Esophagus squamous epithelium (tissue), 5 donors: ENCODE data around the gene PDXDC1. TPM values are rescaled to one million over a fixed set of nuclear protein-coding genes. Genes with fewer than 3 reads are reported as not detected.
"Not testable (repeated sequence)": the region's sequence is repeated elsewhere in the genome, so short reads cannot be mapped to it uniquely, and the experiment has no call there.

Source experiments
- DNase-seq: peaks from one replicate; lab custom pipeline; 2025; lab: John Stamatoyannopoulos, UW
- H3K27ac ChIP-seq, 4 donors: fragments of 200-600 bp; sonication (generic); one replicate each; pipeline ENCODE4 v1.5.1; 2016 to 2019; ENCODE audit warnings: mild to moderate bottlenecking in 1 of 4
- H3K27me3 ChIP-seq, 4 donors: fragments of 200-600 bp; sonication (generic); 1 replicate in 3 of 4; 2 replicates in 1 of 4; pipeline versions ENCODE4 v1.5.1 to v1.6.0; 2017 to 2021; ENCODE audit warnings: antibody characterized with exemption in 1 of 4
- H3K36me3 ChIP-seq, 3 donors: fragments of 200-600 bp; sonication (generic); one replicate each; pipeline ENCODE4 v1.5.1; 2016 to 2019
- H3K4me1 ChIP-seq, 3 donors: fragments of 200-600 bp; sonication (generic); one replicate each; pipeline ENCODE4 v1.5.1; 2017 to 2019
- H3K4me3 ChIP-seq, 4 donors: fragments of 200-600 bp; sonication (generic); 1 replicate in 3 of 4; 2 replicates in 1 of 4; pipeline ENCODE4 v1.5.1; 2016 to 2019; ENCODE audit warnings: mild to moderate bottlenecking in 2 of 4, moderate library complexity in 1 of 4
- H3K9me3 ChIP-seq, 3 donors: fragments of 200-600 bp; sonication (generic); one replicate each; pipeline ENCODE4 v1.5.1; 2016 to 2019
- WGBS, 2 donors: methylation state at CpG; one replicate each; pipeline ENCODE4 v1.1.5; 2018; 5-methylcytosine and 5-hydroxymethylcytosine counted together
- intact Hi-C: fragments of 100-400 bp; cut with DNase I; formaldehyde crosslinking; loops from one replicate; pipeline ENCODE4 v1.15.0; 2022
- small RNA-seq, 4 donors: library from RNA; depleted of rRNA; stranded (forward); fragments of <200 nt; gene quantifications; one replicate each; pipeline ENCODE3, GENCODE V24; 2016
- total RNA-seq, 4 donors: library from RNA; depleted of rRNA; stranded (reverse); fragments of >200 nt; gene quantifications; one replicate each; pipeline ENCODE4 v1.1.0, GENCODE V29; 2016
- donor health status: DM: yes; HTN: yes; CAD: no.

Gene PDXDC1
- total RNA-seq, 4 donors from 2014 or later = 40.3 to 76.5 (median 53.9) TPM

DNA sequence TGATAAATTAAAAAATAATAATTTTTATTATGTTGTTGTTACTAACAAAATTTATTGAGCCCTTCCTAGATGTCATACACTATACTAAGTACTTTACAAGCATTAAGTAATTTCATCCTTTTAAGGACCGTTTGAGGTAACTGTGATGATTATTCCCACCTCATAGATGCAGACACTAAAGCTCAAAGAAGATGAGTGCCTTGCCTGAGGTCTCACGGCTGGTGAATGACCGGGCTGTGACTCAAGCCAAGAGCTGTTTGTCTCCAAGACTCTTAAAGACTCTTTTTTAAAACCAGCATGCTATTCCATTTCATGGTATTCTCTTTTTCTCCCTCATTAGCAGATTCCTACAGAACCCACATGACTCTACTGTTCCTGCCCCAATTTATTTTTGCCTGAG, 193.5 kb downstream of the PDXDC1 start:
- H3K27me3 ChIP-seq, intact Hi-C loops, H3K27ac ChIP-seq, H3K4me1 ChIP-seq, H3K9me3 ChIP-seq, DNase-seq, H3K4me3 ChIP-seq, H3K36me3 ChIP-seq: not testable (repeated sequence)
- WGBS, 2 donors = 59 to 61% methylated on average over 3 of the region's 3 CpGs

DNA sequence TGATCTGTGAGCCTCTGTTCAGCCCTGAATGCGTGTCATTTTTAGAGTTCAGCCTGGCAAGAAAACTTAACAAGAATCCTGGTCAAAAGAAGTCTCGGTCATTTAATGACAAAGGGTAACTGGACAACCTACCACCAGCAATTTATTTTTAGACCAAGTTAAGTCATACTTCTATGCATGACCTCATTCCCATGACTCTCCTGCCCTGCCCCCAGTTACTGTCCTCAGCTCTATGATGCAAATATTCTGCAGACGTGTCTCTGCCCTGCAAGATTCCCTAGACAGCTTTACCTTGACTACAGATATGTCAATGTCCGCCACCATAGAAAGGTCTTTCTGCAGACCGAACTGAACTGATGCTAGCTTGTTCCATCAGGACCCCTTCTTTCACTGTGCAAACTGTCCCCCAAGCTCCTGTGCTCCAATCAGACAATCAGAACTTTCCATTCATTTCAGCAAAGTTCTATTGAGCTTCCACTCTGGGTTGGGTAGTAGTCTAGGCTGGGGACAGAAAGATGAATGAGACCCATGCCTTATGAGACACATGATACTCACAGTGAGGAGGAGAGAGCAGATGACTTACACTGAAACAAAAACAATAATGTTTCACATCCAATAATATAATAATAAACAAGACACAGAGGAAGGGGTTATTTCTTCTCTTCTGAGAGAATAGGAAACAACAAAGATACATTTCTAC, 194.3 kb downstream of the PDXDC1 start:
- H3K4me3 ChIP-seq, intact Hi-C loops, DNase-seq, H3K36me3 ChIP-seq, H3K27me3 ChIP-seq, H3K9me3 ChIP-seq, H3K27ac ChIP-seq, H3K4me1 ChIP-seq: not testable (repeated sequence)
- WGBS, 2 donors = 74 to 78% methylated on average over 4 of the region's 5 CpGs

DNA sequence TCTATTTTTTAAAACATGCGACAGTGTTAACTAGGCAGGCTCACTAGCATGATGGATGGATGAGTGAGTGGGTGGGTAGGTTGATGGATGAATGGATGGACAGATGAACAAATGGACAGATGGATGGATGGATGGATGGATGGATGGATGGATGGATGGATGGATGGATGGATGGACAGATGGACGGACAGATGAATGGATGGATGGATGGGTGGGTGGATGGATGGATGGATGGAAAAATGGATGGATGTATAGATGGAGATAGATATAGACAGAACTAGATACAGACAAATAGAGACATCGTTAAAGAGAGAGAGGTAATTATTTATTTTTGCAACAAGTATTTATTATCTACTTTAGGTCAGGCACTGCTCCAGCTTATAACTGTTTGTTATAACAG, 205.1 kb downstream of the PDXDC1 start:
- DNase-seq, H3K36me3 ChIP-seq, intact Hi-C loops, H3K27me3 ChIP-seq, H3K4me1 ChIP-seq, H3K9me3 ChIP-seq, H3K27ac ChIP-seq, H3K4me3 ChIP-seq: not testable (repeated sequence)
- 81 to 82% methylated on average over 3 of the region's 3 CpGs for WGBS, 2 donors

DNA sequence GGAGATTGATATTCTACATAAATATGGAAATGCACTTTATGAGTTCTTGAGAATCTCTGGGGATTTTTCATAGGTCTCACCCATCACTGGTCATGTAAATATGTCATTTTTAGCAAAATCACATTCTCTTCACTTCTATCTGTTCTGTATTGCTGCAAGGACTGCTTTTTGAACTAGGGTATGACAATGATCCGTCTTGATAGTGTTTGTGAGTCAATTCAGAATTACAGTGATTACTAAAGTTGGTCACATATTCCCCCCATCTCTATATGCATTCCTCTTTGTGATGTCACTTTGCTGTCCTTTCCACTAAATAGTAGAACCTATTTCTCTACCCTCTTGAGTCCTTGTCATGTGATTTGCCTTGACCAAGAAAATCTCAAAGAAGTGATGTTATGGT, 206.1 kb downstream of the PDXDC1 start:
- intact Hi-C loops, H3K27ac ChIP-seq, H3K4me1 ChIP-seq, H3K4me3 ChIP-seq, H3K27me3 ChIP-seq, H3K9me3 ChIP-seq, H3K36me3 ChIP-seq, DNase-seq: not testable (repeated sequence)
- 50 to 71% methylated on average over 1 of the region's 1 CpG for WGBS, 2 donors

DNA sequence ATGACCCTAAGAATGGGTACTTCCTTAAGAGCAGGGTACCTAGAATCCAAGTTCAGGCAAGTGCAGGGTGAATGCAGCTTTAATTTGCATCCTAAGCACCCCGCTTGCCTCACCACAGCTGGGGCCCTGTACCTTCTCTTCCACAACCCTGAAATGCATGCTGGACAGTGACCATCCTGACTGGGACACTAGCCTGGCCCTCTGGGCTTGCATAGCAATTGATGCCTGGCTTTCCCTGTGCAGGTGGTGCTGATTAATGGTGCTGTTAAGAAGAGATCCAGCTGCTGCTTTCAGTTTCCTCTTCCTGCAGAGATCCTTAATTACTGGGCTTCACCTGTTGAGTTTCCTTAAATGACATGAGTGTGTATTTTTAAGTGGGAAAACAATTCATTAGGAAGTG, 209.2 kb downstream of the PDXDC1 start:
- H3K9me3 ChIP-seq, H3K4me3 ChIP-seq, intact Hi-C loops, H3K27me3 ChIP-seq, H3K4me1 ChIP-seq, H3K36me3 ChIP-seq, DNase-seq, H3K27ac ChIP-seq: not testable (repeated sequence)
- no CpG with 5 or more reads among the region's 1 CpG for WGBS, 2 donors

Small RNAs within 50 kb of the gene (small RNA-seq; reads per million reads assigned to genes)
- gene AC138932.4 (0 reads per million in 4 donors), gene MIR1972-1 (0 reads per million in 4 donors), gene MIR3180-4 (0 to 0.27 (median 0) reads per million in 4 donors), gene MIR6511A1 (0 reads per million in 4 donors), gene MIR6770-1 (0 reads per million in 4 donors), gene RF00019 (0 reads per million in 4 donors)

Other genes starting within 250 kb of the PDXDC1 start
- gene NPIPA2, start 232.5 kb upstream of the PDXDC1 start, total RNA-seq = 1 to 10 TPM in 1 of 4 donors, under 1 TPM in 1, not detected in 2; 0.79 to 2.1 TPM
- gene NOMO1, start 141.3 kb upstream of the PDXDC1 start, total RNA-seq = 10 to 100 TPM; 34.1 to 73.9 (median 42.5) TPM
- 10 to 100 TPM; 14.5 to 88.7 (median 32.2) TPM for gene NPIPA1, start 37.6 kb upstream of the PDXDC1 start, total RNA-seq
- 10 to 100 TPM; 23.2 to 64.8 (median 34.1) TPM for gene NTAN1, start 81.0 kb downstream of the PDXDC1 start, total RNA-seq
- 10 to 100 TPM; 14.0 to 27.8 (median 20.0) TPM for gene RRN3, start 119.2 kb downstream of the PDXDC1 start, total RNA-seq